MM.1S (cell line): ENCODE results near the gene SP3.

Experiments
- EZH2 ChIP-seq: fragments of 300-600 bp; sonication (generic); optimal IDR thresholded peaks from 2 replicates; pipeline ENCODE3; 2017; ENCODE audit warnings: low read depth, mild to moderate bottlenecking, antibody characterized with exemption, low read length, mixed read lengths
- TF ChIP-seq, protein P1 (sequence below): fragments of 300-600 bp; sonication (generic); IDR thresholded peaks from 2 replicates; pipeline ENCODE4 v1.5.1; 2016; ENCODE audit warnings: antibody characterized with exemption, low read length, mixed read lengths

GRCh38 chr2:173931751-173932150 lies 33.4 kb downstream of the SP3 start:
- TF ChIP-seq EZH2: no peak
- TF ChIP-seq, protein P1, sequence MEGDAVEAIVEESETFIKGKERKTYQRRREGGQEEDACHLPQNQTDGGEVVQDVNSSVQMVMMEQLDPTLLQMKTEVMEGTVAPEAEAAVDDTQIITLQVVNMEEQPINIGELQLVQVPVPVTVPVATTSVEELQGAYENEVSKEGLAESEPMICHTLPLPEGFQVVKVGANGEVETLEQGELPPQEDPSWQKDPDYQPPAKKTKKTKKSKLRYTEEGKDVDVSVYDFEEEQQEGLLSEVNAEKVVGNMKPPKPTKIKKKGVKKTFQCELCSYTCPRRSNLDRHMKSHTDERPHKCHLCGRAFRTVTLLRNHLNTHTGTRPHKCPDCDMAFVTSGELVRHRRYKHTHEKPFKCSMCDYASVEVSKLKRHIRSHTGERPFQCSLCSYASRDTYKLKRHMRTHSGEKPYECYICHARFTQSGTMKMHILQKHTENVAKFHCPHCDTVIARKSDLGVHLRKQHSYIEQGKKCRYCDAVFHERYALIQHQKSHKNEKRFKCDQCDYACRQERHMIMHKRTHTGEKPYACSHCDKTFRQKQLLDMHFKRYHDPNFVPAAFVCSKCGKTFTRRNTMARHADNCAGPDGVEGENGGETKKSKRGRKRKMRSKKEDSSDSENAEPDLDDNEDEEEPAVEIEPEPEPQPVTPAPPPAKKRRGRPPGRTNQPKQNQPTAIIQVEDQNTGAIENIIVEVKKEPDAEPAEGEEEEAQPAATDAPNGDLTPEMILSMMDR: no peak
